Lung (tissue), 12 donors: ENCODE data around the gene PCDH12. TPM values are rescaled to one million over a fixed set of nuclear protein-coding genes. Genes with fewer than 3 reads are reported as not detected.

Source experiments
- ATAC-seq: fragments of 200-7000 bp; cut with Tn5 transposase; one replicate; pipeline ENCODE4 v1.9.1; 2020; ENCODE audit warnings: moderate number of reproducible peaks; ENCODE audit not compliant: insufficient read depth, low FRiP score
- DNase-seq, 3 donors: peaks; one replicate each; pipeline ENCODE4 v3.0.0-alpha.2; 2013 to 2017
- H3K27ac ChIP-seq, 2 donors: one replicate each; pipeline ENCODE4 v1.5.1; 2013; ENCODE audit warnings: mild to moderate bottlenecking in 2 of 2, moderate library complexity in 2 of 2, control low read depth in 1 of 2, inconsistent platforms in 1 of 2, low read depth in 1 of 2, low read length in 1 of 2
- H3K27me3 ChIP-seq, 3 donors: one replicate each; pipeline ENCODE4 v1.5.1; 2013; ENCODE audit warnings: low read length in 2 of 3; ENCODE audit not compliant: control insufficient read depth in 3 of 3, insufficient read depth in 3 of 3
- H3K36me3 ChIP-seq, 4 donors: one replicate each; pipeline ENCODE4 v1.5.1; 2013; ENCODE audit warnings: low read length in 4 of 4, mild to moderate bottlenecking in 1 of 4, moderate library complexity in 1 of 4; ENCODE audit not compliant: control insufficient read depth in 4 of 4, insufficient read depth in 4 of 4
- H3K4me1 ChIP-seq, 5 donors: one replicate each; pipeline ENCODE4 v1.5.1; 2013; ENCODE audit warnings: low read length in 5 of 5, mild to moderate bottlenecking in 2 of 5, moderate library complexity in 1 of 5; ENCODE audit not compliant: control insufficient read depth in 5 of 5, insufficient read depth in 5 of 5
- H3K4me3 ChIP-seq: one replicate; pipeline ENCODE4 v1.5.1; 2013; ENCODE audit warnings: mild to moderate bottlenecking, control low read depth, moderate library complexity
- H3K9ac ChIP-seq, 2 donors: one replicate each; pipeline ENCODE4 v1.5.1; 2013; ENCODE audit warnings: low read length in 2 of 2, control low read depth in 1 of 2; ENCODE audit not compliant: insufficient read depth in 1 of 2
- H3K9me3 ChIP-seq, 4 donors: one replicate each; pipeline ENCODE4 v1.5.1; 2013; ENCODE audit warnings: low read length in 3 of 4, mild to moderate bottlenecking in 1 of 4, moderate library complexity in 1 of 4; ENCODE audit not compliant: control insufficient read depth in 4 of 4, insufficient read depth in 3 of 4
- WGBS, 2 donors: extraction: QIAGEN DNeasy Blood & Tissue Kit; methylation state at CpG; one replicate each; pipeline ENCODE4 v1.1.7; 2013; 5-methylcytosine and 5-hydroxymethylcytosine counted together
- polyA plus RNA-seq, 2 donors: library from polyadenylated mRNA; stranded (reverse); fragments of 200-250 nt; gene quantifications; one replicate each; pipeline ENCODE4 v1.2.1, GENCODE V29; 2013
- total RNA-seq, 2 donors: library from RNA; depleted of rRNA in 1 of 2; stranded (reverse); fragments of >200 nt in 1 of 2; gene quantifications; one replicate each; pipeline ENCODE4 v1.2.1, GENCODE V29; 2014 to 2021
- TF ChIP-seq, protein P1 (sequence below): IDR thresholded peaks from 2 replicates; pipeline ENCODE4 v1.5.1; 2012; ENCODE audit warnings: mild to moderate bottlenecking; ENCODE audit errors: control extremely low read depth, extremely low read depth
- donor health status: control.
- donor health status: control.
- donor health status: Bipolar disorder and iron deficiency.
- donor health status: healthy.
- donor health status: DM: yes; HTN: yes; CAD: no.

The PCDH12 gene
- total and polyA plus RNA-seq, 4 donors, result 3.9 to 34.2 (median 11.3) TPM

DNA sequence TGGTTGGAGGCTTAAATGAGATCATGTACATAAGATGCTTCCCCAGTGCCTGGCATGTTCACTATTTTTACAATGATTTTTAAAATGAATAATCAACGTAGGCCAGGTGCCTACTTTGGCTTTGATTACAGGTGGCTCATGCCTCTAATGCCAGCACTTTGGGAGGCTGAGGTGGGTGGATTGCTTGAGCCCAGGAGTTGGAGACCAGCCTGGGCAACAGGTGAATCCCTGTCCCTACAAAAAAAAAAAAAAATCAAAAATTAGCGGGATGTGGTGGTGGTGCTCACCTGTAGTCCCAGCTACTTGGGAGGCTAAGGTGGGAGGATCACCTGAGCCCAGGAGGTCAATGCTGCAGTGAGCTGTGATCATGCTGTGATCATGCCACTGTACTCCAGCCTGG, 9.2 kb downstream of the PCDH12 start:
- Histone ChIP-seq H3K4me3 (no peak overlapping the region), H3K36me3 (peaks cover 0 to 15% (median 1%) of the 10 kb centered on the region in 4 donors), H3K4me1 (peaks cover 0 to 25% (median 5%) of the 10 kb centered on the region in 5 donors), H3K9ac (no peak overlapping the region), H3K27me3 (peaks cover 0 to 7% (median 0%) of the 10 kb centered on the region in 3 donors), H3K27ac (no peak overlapping the region), H3K9me3 (no peaks in the 10 kb centered on the region)
- TF ChIP-seq, protein P1, sequence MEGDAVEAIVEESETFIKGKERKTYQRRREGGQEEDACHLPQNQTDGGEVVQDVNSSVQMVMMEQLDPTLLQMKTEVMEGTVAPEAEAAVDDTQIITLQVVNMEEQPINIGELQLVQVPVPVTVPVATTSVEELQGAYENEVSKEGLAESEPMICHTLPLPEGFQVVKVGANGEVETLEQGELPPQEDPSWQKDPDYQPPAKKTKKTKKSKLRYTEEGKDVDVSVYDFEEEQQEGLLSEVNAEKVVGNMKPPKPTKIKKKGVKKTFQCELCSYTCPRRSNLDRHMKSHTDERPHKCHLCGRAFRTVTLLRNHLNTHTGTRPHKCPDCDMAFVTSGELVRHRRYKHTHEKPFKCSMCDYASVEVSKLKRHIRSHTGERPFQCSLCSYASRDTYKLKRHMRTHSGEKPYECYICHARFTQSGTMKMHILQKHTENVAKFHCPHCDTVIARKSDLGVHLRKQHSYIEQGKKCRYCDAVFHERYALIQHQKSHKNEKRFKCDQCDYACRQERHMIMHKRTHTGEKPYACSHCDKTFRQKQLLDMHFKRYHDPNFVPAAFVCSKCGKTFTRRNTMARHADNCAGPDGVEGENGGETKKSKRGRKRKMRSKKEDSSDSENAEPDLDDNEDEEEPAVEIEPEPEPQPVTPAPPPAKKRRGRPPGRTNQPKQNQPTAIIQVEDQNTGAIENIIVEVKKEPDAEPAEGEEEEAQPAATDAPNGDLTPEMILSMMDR, result no peak
- ATAC-seq (no peak), DNase-seq (no peak)
- 87 to 91% methylated on average over 2 of the region's 2 CpGs for WGBS, 2 donors

DNA sequence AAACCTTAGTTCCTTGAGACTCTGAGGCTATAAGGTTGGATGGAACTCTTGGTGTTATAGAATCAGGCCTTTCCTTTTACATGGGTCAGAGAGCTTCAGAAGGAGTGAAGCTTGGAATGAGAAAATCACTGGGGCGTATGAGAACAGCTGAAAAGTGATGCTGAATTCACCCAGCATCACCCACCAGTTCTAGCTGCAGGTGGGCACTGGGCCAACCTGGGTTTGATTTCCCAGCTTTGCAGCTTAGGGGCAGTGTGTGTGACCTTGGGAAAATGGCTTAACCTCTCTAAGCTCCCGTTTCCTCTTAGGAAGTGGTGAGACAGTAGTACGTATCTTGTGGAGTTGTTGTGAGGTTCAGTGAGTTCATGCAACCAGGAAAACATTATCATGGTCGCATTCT, 10.7 kb downstream of the PCDH12 start:
- peaks cover 0 to 15% (median 1%) of the 10 kb centered on the region in 4 donors for H3K36me3 ChIP-seq
- DNase-seq, result no peak
- no peak overlapping the region for H3K9ac ChIP-seq
- H3K4me3 ChIP-seq, result no peak overlapping the region
- H3K27ac ChIP-seq, result peak overlapping the region in 1 of 2 donors; percentile 48
- TF ChIP-seq, protein P1, result no peak
- peaks cover 0 to 7% (median 0%) of the 10 kb centered on the region in 3 donors for H3K27me3 ChIP-seq
- ATAC-seq, result no peak
- H3K9me3 ChIP-seq, result no peaks in the 10 kb centered on the region
- 47 to 50% methylated on average over 4 of the region's 4 CpGs for WGBS, 2 donors
- H3K4me1 ChIP-seq, result peaks cover 0 to 25% (median 5%) of the 10 kb centered on the region in 5 donors

DNA sequence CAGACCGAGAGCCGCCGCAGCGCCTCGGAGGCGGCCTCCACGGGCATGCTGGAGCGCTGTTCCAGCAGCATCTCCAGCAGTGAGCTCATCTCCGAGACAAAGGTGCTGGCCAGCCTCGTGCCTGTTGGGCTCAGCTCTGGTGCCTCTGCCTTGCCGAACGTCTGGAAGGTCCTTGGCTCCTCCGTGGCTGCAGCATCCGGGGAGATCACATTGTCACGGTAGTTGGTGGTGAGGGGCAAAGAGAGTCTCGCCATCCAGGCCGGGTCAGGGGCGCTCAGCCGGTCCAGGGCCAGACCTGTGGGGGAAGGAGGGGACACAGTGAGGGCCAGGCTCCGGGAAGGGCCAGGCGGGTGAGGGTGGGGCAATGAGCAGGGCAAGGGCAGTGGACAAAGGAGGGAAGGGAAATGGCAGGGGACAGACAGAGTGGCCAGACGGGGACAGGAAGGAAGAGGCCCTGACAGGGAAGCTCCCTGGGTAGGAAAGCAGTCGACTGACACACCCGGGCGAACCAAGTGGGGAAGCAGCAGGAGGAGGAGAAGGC, 12.4 kb downstream of the PCDH12 start:
- Histone ChIP-seq H3K27me3 (peaks cover 0 to 7% (median 0%) of the 10 kb centered on the region in 3 donors), H3K4me1 (peaks cover 0 to 25% (median 5%) of the 10 kb centered on the region in 5 donors), H3K9ac (no peak overlapping the region), H3K36me3 (peaks cover 0 to 14% (median under 1%) of the 10 kb centered on the region in 4 donors), H3K4me3 (no peak overlapping the region), H3K9me3 (no peaks in the 10 kb centered on the region), H3K27ac (peak overlapping the region in 1 of 2 donors; percentile 60)
- 46 to 59% methylated on average over 25 of the region's 25 CpGs for WGBS, 2 donors
- DNase-seq (peak; percentile 31 to 55 (median 32)), ATAC-seq (peak; percentile 64)
- TF ChIP-seq, protein P1, result no peak

DNA sequence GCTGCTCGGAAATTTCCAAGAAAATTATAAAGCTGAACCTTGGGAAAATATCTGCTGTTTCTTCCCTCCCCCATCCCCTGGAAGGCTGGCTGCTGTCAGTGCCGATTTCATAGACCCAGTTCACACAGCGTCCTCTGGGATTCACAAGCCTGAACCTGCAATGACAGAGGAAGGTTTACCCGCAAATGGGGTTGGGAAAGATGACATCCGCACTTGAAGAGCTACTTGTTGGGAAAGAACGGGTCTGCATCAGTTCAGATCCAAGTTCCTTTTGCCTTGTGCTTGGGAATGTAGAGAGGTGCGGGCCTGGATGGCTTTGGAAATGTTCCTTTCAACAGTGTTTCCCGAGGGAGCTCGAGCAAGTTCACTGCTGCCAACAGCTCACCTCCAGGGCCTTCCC, 13.9 kb downstream of the PCDH12 start:
- Histone ChIP-seq H3K9me3 (no peaks in the 10 kb centered on the region), H3K9ac (no peak overlapping the region), H3K27me3 (peaks cover 0 to 7% (median 0%) of the 10 kb centered on the region in 3 donors), H3K4me1 (peaks cover 0 to 20% (median 5%) of the 10 kb centered on the region in 5 donors), H3K36me3 (peaks cover 0 to 13% (median 0%) of the 10 kb centered on the region in 4 donors), H3K4me3 (no peak overlapping the region), H3K27ac (no peak overlapping the region)
- WGBS, 2 donors, result 80 to 82% methylated on average over 9 of the region's 9 CpGs
- TF ChIP-seq, protein P1, result no peak
- ATAC-seq (no peak), DNase-seq (no peak)
